WTC11 (cell line): ENCODE data around the gene PIK3R6.

Source experiments
- CTCF ChIP-seq: fragments of 200-600 bp; IDR thresholded peaks from 2 replicates; pipeline ENCODE4 v1.8.0; 2022; ENCODE audit warnings: antibody characterized with exemption
- SMAD4 ChIP-seq: sonication (generic); formaldehyde crosslinking; IDR thresholded peaks from 2 replicates; pipeline ENCODE4 v1.8.0; 2022; ENCODE audit warnings: mild to moderate bottlenecking, missing genetic modification reagents
- USF2 ChIP-seq: sonication (generic); formaldehyde crosslinking; IDR thresholded peaks from 2 replicates; pipeline ENCODE4 v1.8.1; 2023; ENCODE audit warnings: mild to moderate bottlenecking, missing genetic modification reagents, moderate library complexity
- ZNF232 ChIP-seq: sonication (generic); formaldehyde crosslinking; IDR thresholded peaks from 2 replicates; pipeline ENCODE4 v1.8.0; 2022; ENCODE audit warnings: mild to moderate bottlenecking, missing genetic modification reagents

- TF ChIP-seq CTCF, result no peak
- no peak for TF ChIP-seq SMAD4 (CRISPR knock-in tag)
- TF ChIP-seq ZNF232, result no peak
- no peak for TF ChIP-seq USF2 (CRISPR knock-in tag)
These were observed 37.2 kb upstream of the PIK3R6 start for GRCh38 chr17:8904686-8905085.
